Measurements from ENCODE around the gene FBXO46.
A peak's percentile ranks its signal among the peaks of the same experiment; 100 is the strongest.

The FBXO46 gene

DNA sequence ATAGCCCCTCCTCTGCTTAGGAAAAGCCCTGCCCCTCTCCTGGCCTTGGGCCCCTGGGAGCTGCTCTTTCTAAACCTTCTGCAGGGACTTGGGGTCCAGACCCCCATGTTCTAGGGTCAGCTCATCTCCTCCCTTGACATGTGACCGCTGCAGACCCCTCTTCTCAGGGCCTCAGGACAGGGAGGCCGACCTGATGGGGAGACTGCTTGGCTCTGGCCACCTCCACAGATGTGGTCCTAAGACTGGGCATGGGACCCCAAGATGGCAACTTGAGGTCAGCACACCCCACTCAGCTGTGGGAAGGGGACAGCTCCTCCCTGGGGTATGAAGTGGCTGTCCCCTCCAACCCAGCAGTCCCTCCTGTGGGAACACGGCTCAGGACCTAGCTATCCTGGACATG, 42.2 kb upstream of the FBXO46 start:
- Histone ChIP-seq H3K36me3 (ENCODE audit: control insufficient read depth in 1 of 2, insufficient read depth in 2 of 2, low read depth in 1 of 2, low read length in 2 of 2) (peaks cover 50 to 56% of the 10 kb centered on the region in 2 experiments), H3K4me1 (ENCODE audit: control insufficient read depth, insufficient read depth, low read depth, low read length) (peaks cover 22% of the 10 kb centered on the region), H3K9me3 (ENCODE audit: control insufficient read depth, low read length) (no peaks in the 10 kb centered on the region)

DNA sequence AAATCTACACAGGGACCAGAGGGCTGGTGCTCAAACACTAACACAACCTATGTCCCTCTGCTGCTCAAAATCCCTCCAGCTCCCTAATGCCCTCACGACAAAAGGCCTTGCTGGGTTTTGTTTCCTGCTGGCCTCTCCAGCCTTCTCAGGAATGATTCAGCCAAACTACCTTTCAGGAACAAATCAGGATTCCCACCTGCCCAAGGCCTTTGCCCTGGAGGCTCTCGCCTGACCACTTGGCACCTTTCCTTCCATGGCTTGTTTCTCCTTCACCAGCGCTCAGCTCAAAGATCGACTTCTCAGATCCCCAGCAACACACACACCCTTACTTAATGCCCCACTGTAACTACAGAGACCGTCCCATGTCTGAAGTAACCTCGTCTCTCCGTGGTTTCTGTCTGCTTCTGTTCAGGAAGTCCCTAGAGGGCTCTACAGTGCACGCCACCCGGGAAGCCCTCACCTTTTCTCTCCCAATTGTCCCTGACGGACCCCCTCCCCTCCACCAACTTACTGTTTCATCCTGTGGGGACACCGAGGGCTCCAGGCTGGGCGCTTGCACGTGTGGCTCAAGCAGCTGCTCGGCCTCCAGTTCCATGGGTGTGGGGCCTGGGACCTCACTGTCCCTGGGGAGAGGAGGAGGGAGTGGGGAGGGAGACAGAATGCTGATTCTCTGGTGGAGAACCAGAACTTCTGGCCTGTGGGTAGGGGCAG, 41.6 kb upstream of the FBXO46 start:
- Histone ChIP-seq H3K4me3 (ENCODE audit: insufficient read depth in 1 of 2, low read depth in 1 of 2, low read length in 2 of 2) (no peak overlapping the region), H3K18ac (ENCODE audit: low read depth in 1 of 2, low read length in 2 of 2) (no peak overlapping the region), H2BK120ac (ENCODE audit: low read depth, low read length) (no peak overlapping the region), H3K36me3 (ENCODE audit: control insufficient read depth in 1 of 2, insufficient read depth in 2 of 2, low read depth in 1 of 2, low read length in 2 of 2) (peaks cover 44 to 49% of the 10 kb centered on the region in 2 experiments), H3K79me1 (replicated peaks; ENCODE audit: low read length, poor library complexity, severe bottlenecking) (peaks cover 6% of the 10 kb centered on the region), H3K14ac (ENCODE audit: low read length in 2 of 2) (no peak overlapping the region), H2BK15ac (ENCODE audit: low read depth, poor library complexity, severe bottlenecking) (no peak overlapping the region), H4K91ac (ENCODE audit: low read length) (no peak overlapping the region), H3K27me3 (ENCODE audit: control insufficient read depth in 1 of 2, insufficient read depth in 1 of 2, low read length in 2 of 2) (no peaks in the 10 kb centered on the region), H3K4me1 (ENCODE audit: control insufficient read depth, insufficient read depth, low read depth, low read length) (peaks cover 24% of the 10 kb centered on the region), H3K27ac (ENCODE audit: low read length, poor library complexity, severe bottlenecking) (no peak overlapping the region), H2BK5ac (ENCODE audit: low read depth, low read length, poor library complexity, severe bottlenecking) (no peak overlapping the region), H3K9ac (ENCODE audit: low read length) (no peak overlapping the region), H3K9me3 (ENCODE audit: control insufficient read depth, low read length) (no peaks in the 10 kb centered on the region), H3K4ac (ENCODE audit: low read depth in 1 of 2, low read length in 2 of 2) (no peak overlapping the region), H3K23ac (ENCODE audit: low read length in 2 of 2) (no peak overlapping the region), H2AFZ (ENCODE audit: low read depth, low read length) (no peak overlapping the region), H2AK5ac (ENCODE audit: low read length, severe bottlenecking) (peak overlapping the region; percentile 4), H4K8ac (ENCODE audit: low read length) (no peak overlapping the region), H3K4me2 (ENCODE audit: low read length, poor library complexity, severe bottlenecking) (no peak overlapping the region), H2BK12ac (ENCODE audit: low read length in 2 of 2) (no peak overlapping the region)
- no peak for DNase-seq
- 87% methylated on average over 13 of the region's 14 CpGs for whole genome bisulfite sequencing

More for the DNA sequence above, 42.2 kb upstream of the FBXO46 start:
- H2AFZ ChIP-seq (ENCODE audit: low read depth, low read length), result no peak overlapping the region
- no peak overlapping the region for H4K8ac ChIP-seq (ENCODE audit: low read length)
- 96% methylated on average over 3 of the region's 3 CpGs for WGBS
- no peak overlapping the region for H3K4ac ChIP-seq (ENCODE audit: low read depth in 1 of 2, low read length in 2 of 2)
- H3K23ac ChIP-seq (ENCODE audit: low read length in 2 of 2), result no peak overlapping the region
- no peaks in the 10 kb centered on the region for H3K27me3 ChIP-seq (ENCODE audit: control insufficient read depth in 1 of 2, insufficient read depth in 1 of 2, low read length in 2 of 2)
- no peak for DNase-seq
- H2BK15ac ChIP-seq (ENCODE audit: low read depth, poor library complexity, severe bottlenecking), result no peak overlapping the region
- H4K91ac ChIP-seq (ENCODE audit: low read length), result no peak overlapping the region
- H3K4me3 ChIP-seq (ENCODE audit: insufficient read depth in 1 of 2, low read depth in 1 of 2, low read length in 2 of 2), result no peak overlapping the region
- H3K27ac ChIP-seq (ENCODE audit: low read length, poor library complexity, severe bottlenecking), result no peak overlapping the region
- H3K9ac ChIP-seq (ENCODE audit: low read length), result no peak overlapping the region
- no peak overlapping the region for H2BK5ac ChIP-seq (ENCODE audit: low read depth, low read length, poor library complexity, severe bottlenecking)
- H3K14ac ChIP-seq (ENCODE audit: low read length in 2 of 2), result no peak overlapping the region
- no peak overlapping the region for H3K18ac ChIP-seq (ENCODE audit: low read depth in 1 of 2, low read length in 2 of 2)
- peak overlapping the region; percentile 40 for H2AK5ac ChIP-seq (ENCODE audit: low read length, severe bottlenecking)
- no peak overlapping the region for H3K4me2 ChIP-seq (ENCODE audit: low read length, poor library complexity, severe bottlenecking)
- H2BK12ac ChIP-seq (ENCODE audit: low read length in 2 of 2), result no peak overlapping the region
- H3K79me1 ChIP-seq (replicated peaks; ENCODE audit: low read length, poor library complexity, severe bottlenecking), result peaks cover 7% of the 10 kb centered on the region
- no peak overlapping the region for H2BK120ac ChIP-seq (ENCODE audit: low read depth, low read length)

- H4K91ac ChIP-seq (ENCODE audit: low read length), result no peak overlapping the region
- H2BK120ac ChIP-seq (ENCODE audit: low read depth, low read length), result no peak overlapping the region
- H3K9ac ChIP-seq (ENCODE audit: low read length), result peak overlapping the region; percentile 36
- 86% methylated on average over 46 of the region's 46 CpGs for WGBS
- H2BK15ac ChIP-seq (ENCODE audit: low read depth, poor library complexity, severe bottlenecking), result no peak overlapping the region
- H3K79me1 ChIP-seq (replicated peaks; ENCODE audit: low read length, poor library complexity, severe bottlenecking), result peaks cover 3% of the 10 kb centered on the region
- H2AK5ac ChIP-seq (ENCODE audit: low read length, severe bottlenecking), result no peak overlapping the region
- H3K27ac ChIP-seq (ENCODE audit: low read length, poor library complexity, severe bottlenecking), result no peak overlapping the region
- peak overlapping the region; percentile 12 for H4K8ac ChIP-seq (ENCODE audit: low read length)
- H3K23ac ChIP-seq (ENCODE audit: low read length in 2 of 2), result no peak overlapping the region
- no peak overlapping the region for H3K18ac ChIP-seq (ENCODE audit: low read depth in 1 of 2, low read length in 2 of 2)
- H3K27me3 ChIP-seq (ENCODE audit: control insufficient read depth in 1 of 2, insufficient read depth in 1 of 2, low read length in 2 of 2), result no peaks in the 10 kb centered on the region
- H3K14ac ChIP-seq (ENCODE audit: low read length in 2 of 2), result no peak overlapping the region
- DNase-seq, result no peak
- H3K36me3 ChIP-seq (ENCODE audit: control insufficient read depth in 1 of 2, insufficient read depth in 2 of 2, low read depth in 1 of 2, low read length in 2 of 2), result peaks cover 35 to 41% of the 10 kb centered on the region in 2 experiments
- no peak overlapping the region for H3K4me3 ChIP-seq (ENCODE audit: insufficient read depth in 1 of 2, low read depth in 1 of 2, low read length in 2 of 2)
- H3K4me2 ChIP-seq (ENCODE audit: low read length, poor library complexity, severe bottlenecking), result no peak overlapping the region
- no peak overlapping the region for H3K4ac ChIP-seq (ENCODE audit: low read depth in 1 of 2, low read length in 2 of 2)
- H3K4me1 ChIP-seq (ENCODE audit: control insufficient read depth, insufficient read depth, low read depth, low read length), result peaks cover 29% of the 10 kb centered on the region
- H2BK12ac ChIP-seq (ENCODE audit: low read length in 2 of 2), result no peak overlapping the region
- no peak overlapping the region for H2BK5ac ChIP-seq (ENCODE audit: low read depth, low read length, poor library complexity, severe bottlenecking)
- H2AFZ ChIP-seq (ENCODE audit: low read depth, low read length), result no peak overlapping the region
- H3K9me3 ChIP-seq (ENCODE audit: control insufficient read depth, low read length), result no peaks in the 10 kb centered on the region
These were observed 40.7 kb upstream of the FBXO46 start for GRCh38 chr19:45771311-45771933.

Data from mesenchymal stem cell (in vitro differentiated cells and primary cell).